ENCODE results near the gene KCNK15.

Gene KCNK15

GRCh38 chr20:44768256-44768655 is 22.6 kb downstream of the KCNK15 start:
- no peak for DNase-seq (ENCODE audit: low read depth)
- H3K4me3 ChIP-seq (ENCODE audit: low read length) = no peak overlapping the region
- TF ChIP-seq CTCF (IDR thresholded peaks at IDR 0.05; ENCODE audit: insufficient read depth, low read depth, low read length, missing control alignments) = no peak

DNA sequence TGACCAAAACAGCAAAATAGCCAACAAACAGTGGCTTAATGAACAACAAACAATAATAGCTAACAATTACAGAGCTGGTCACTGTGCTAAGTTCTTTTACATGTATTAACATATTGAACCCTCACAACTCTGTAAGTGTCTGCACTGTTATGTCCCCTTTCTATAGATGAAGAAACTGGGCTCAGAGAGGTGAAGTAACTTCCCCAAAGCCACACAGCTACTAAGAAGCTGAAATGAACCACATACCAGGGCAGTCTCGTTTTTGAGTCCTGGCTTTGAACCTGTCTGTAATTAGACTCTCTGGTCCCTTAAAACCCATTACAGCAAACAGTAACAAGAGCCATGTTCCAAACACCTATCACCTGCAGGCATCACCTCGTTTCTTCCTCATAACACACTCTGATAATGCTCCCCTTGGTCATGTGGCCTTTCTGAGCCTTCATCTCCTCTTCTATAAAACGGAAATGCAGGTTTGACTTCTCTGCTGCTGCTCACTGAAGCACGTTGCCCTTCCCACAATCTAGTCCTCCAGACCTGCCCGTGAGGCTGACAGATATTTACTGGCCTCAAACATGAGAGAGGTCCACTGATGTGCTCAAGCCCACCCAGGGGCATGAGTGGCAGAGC is 23.3 kb downstream of the KCNK15 start:
- TF ChIP-seq CTCF (IDR thresholded peaks at IDR 0.05; ENCODE audit: insufficient read depth, low read depth, low read length, missing control alignments) = no peak

DNA sequence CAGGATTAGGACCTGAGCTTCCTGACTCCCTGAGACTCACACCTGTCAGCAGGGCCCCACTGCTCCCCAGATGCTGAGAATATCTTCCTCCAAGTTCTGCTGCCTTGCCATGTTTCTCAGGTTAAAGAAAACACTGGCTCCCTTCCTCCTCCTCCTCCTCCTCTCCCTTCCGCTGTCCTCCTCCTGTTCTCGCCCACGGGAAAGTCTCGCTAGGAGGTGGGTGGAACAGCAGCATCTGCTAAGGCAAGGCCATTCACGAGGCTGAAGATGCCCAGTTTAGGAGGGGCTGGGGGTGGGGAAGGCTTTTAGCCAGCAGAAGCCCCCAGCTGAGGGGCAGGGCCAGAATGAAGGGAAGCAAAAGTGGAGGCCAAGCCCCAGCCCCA is 23.8 kb downstream of the KCNK15 start:
- DNase-seq (ENCODE audit: low read depth) = no peak
- no peak for TF ChIP-seq CTCF (IDR thresholded peaks at IDR 0.05; ENCODE audit: insufficient read depth, low read depth, low read length, missing control alignments)
- no peak overlapping the region for H3K4me3 ChIP-seq (ENCODE audit: low read length)

More for the DNA sequence above, 23.3 kb downstream of the KCNK15 start:
- H3K4me3 ChIP-seq (ENCODE audit: low read length) = no peak overlapping the region
- no peak for DNase-seq (ENCODE audit: low read depth)

DNA sequence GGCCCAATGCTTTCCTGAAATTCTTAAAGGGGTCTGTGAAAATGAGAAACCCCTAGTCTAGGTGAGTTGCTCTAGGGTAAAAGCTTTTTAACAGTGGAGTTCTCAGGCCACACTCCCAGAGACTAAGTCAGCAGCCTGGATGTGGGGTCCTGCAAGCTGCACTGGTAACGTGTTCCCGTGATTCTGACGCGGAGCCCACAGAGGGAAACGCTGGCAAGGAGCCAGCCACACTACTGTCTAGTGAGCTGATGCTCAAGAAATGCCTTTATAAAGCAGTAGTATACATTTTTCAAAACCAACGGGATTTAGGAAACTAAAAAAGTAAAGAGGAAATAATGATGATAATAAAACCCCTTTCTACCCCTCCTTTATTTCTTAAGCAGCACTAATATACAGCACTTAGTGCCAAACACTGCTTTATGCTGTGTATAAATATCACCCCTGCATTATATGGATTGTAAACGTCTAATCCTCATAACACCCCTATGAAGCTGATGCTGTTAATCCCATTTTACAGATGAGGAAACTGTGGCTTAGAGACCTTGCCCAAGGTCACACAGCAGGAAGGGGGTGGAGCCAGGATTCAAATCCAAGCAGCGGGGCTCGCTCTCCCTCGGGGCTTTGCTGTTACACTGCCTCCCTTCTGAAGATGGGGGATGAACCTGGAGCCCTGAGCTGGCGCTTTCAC is 25.0 kb downstream of the KCNK15 start:
- H3K4me3 ChIP-seq (ENCODE audit: low read length) = no peak overlapping the region
- TF ChIP-seq CTCF (IDR thresholded peaks at IDR 0.05; ENCODE audit: insufficient read depth, low read depth, low read length, missing control alignments) = no peak
- DNase-seq (ENCODE audit: low read depth) = no peak

GRCh38 chr20:44771172-44771535 is 25.5 kb downstream of the KCNK15 start:
- no peak overlapping the region for H3K4me3 ChIP-seq (ENCODE audit: low read length)
- no peak for DNase-seq (ENCODE audit: low read depth)
- TF ChIP-seq CTCF (IDR thresholded peaks at IDR 0.05; ENCODE audit: insufficient read depth, low read depth, low read length, missing control alignments) = no peak

- TF ChIP-seq CTCF (IDR thresholded peaks at IDR 0.05; ENCODE audit: insufficient read depth, low read depth, low read length, missing control alignments) = no peak
- DNase-seq (ENCODE audit: low read depth) = peak; percentile 50
Measured at GRCh38 chr20:44772636-44773035, 27.0 kb downstream of the KCNK15 start.

More at GRCh38 chr20:44772636-44773035, 27.0 kb downstream of the KCNK15 start:
- H3K4me3 ChIP-seq (ENCODE audit: low read length) = no peak overlapping the region
